Glutamatergic neuron (in vitro differentiated cells): ENCODE data around the gene S1PR1. TPM values are rescaled to one million over a fixed set of nuclear protein-coding genes. Genes with fewer than 3 reads are reported as not detected.

Experiments
- DNase-seq: peaks from one replicate; pipeline ENCODE4 v3.0.0; 2022
- H3K27ac Mint-ChIP-seq: one replicate; pipeline ENCODE4 v1.8.0; 2020; ENCODE audit warnings: mild to moderate bottlenecking, mixed read lengths, inconsistent platforms; ENCODE audit not compliant: unreplicated experiment
- H3K27me3 Mint-ChIP-seq: one replicate; pipeline ENCODE4 v1.8.0; 2020; ENCODE audit warnings: mild to moderate bottlenecking, moderate library complexity, mixed read lengths, inconsistent platforms; ENCODE audit not compliant: unreplicated experiment
- H3K36me3 Mint-ChIP-seq: one replicate; pipeline ENCODE4 v1.8.0; 2020; ENCODE audit warnings: mild to moderate bottlenecking, mixed read lengths, inconsistent platforms; ENCODE audit not compliant: unreplicated experiment
- H3K4me1 Mint-ChIP-seq: one replicate; pipeline ENCODE4 v1.8.0; 2020; ENCODE audit warnings: mild to moderate bottlenecking, low read depth, mixed read lengths, inconsistent platforms; ENCODE audit not compliant: unreplicated experiment
- H3K4me3 Mint-ChIP-seq: one replicate; pipeline ENCODE4 v1.8.0; 2020; ENCODE audit warnings: mild to moderate bottlenecking, mixed read lengths, inconsistent platforms; ENCODE audit not compliant: unreplicated experiment
- H3K9me3 Mint-ChIP-seq: one replicate; pipeline ENCODE4 v1.8.0; 2020; ENCODE audit warnings: mild to moderate bottlenecking, moderate library complexity, mixed read lengths, inconsistent platforms; ENCODE audit not compliant: unreplicated experiment
- total RNA-seq: library from RNA; stranded (reverse); fragmentation: NEBNext Ultra II Directional; extraction: Animal tissue kit (Norgen Biotek cat#: 25700); gene quantifications from one replicate; pipeline ENCODE4 v1.2.1, GENCODE V29; 2021; ENCODE audit not compliant: unreplicated experiment
- TF ChIP-seq, protein P1 (sequence below): fragments of 200-600 bp; sonication (generic); IDR thresholded peaks from one replicate; pipeline ENCODE4 v1.5.0; 2021; ENCODE audit not compliant: partially characterized antibody, unreplicated experiment

The S1PR1 gene
- total RNA-seq, 1 donor from 2014 or later: not detected

DNA sequence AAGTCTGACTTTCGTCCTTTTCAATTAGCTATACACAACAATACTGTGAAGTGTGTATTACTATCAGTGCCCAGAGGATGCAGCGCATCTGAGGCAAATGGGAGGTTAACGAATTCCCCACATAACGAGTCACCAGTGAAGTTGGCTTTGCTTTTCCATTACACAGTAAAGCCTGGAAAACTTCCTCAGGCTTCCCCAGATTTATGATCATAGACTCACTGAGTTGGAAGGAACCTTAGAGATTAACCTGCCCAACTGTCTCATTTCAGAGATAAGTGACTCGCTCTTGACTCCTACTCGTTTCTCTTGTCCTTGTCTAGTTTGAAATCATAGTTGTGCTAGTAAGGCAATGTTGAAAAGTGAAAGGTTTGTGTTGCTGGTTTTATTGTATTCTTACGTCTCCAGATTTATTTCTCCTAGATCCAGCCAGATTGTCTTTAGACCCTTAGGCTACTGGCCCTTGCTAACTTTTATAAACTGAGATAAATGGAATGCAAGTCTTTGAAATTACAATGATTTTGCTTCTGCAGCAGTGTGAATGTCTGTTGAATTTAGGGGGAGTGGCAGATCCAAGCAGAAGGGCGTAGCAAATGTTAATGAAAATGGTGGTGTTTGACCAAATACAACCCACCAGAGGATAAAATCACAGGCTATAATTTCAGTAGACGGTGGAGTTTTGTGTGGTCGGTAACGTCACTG lies 17.3 kb downstream of the S1PR1 start:
- H3K4me3 Mint-ChIP-seq: no peak overlapping the region
- no peak for DNase-seq
- TF ChIP-seq, protein P1, sequence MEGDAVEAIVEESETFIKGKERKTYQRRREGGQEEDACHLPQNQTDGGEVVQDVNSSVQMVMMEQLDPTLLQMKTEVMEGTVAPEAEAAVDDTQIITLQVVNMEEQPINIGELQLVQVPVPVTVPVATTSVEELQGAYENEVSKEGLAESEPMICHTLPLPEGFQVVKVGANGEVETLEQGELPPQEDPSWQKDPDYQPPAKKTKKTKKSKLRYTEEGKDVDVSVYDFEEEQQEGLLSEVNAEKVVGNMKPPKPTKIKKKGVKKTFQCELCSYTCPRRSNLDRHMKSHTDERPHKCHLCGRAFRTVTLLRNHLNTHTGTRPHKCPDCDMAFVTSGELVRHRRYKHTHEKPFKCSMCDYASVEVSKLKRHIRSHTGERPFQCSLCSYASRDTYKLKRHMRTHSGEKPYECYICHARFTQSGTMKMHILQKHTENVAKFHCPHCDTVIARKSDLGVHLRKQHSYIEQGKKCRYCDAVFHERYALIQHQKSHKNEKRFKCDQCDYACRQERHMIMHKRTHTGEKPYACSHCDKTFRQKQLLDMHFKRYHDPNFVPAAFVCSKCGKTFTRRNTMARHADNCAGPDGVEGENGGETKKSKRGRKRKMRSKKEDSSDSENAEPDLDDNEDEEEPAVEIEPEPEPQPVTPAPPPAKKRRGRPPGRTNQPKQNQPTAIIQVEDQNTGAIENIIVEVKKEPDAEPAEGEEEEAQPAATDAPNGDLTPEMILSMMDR: no peak
- no peaks in the 10 kb centered on the region for H3K9me3 Mint-ChIP-seq
- H3K4me1 Mint-ChIP-seq: no peaks in the 10 kb centered on the region
- H3K27me3 Mint-ChIP-seq: peaks cover 2% of the 10 kb centered on the region
- no peaks in the 10 kb centered on the region for H3K36me3 Mint-ChIP-seq
- H3K27ac Mint-ChIP-seq: no peak overlapping the region

DNA sequence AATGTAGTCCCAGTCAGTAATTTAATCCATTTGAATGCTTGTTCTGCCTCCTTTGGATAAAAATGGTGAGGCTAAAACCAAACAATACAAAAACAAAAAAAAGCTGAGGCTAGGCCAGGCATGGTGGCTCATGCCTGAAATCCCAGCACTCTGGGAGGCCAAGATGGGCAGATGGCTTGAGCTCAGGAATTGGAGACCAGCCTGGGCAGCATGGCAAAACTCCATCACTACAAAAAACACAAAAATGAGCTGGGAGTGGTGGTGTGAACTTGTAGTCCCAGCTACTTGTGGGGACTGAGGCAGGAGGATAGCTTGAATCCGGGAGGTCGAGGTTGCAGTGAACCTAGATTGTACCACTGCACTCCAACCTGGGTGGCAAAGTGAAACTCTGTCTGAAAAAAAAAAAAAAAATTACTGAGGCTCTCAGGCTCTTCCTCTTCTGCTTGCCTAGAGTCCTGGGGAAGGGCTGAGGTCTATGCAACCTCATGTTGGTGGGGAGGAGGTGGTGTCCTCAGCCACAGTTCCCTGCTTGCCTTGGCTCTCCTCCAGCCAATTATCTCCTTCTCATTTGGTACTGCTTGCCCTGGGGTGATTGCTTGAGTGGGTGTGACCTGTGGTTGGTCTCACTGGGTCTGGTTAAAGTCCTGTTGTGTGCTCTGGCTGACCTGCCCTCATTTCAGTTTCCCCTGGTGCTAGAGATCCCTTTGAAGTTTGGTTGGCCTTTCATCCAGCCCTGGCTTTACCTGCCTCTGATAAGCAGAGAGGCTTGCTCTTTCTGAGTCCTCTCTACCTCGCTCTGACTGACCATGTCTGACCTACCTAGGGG lies 20.9 kb downstream of the S1PR1 start:
- peaks cover 5% of the 10 kb centered on the region for H3K27me3 Mint-ChIP-seq
- no peaks in the 10 kb centered on the region for H3K4me1 Mint-ChIP-seq
- no peak overlapping the region for H3K4me3 Mint-ChIP-seq
- H3K9me3 Mint-ChIP-seq: no peaks in the 10 kb centered on the region
- TF ChIP-seq, protein P1: no peak
- H3K36me3 Mint-ChIP-seq: no peaks in the 10 kb centered on the region
- H3K27ac Mint-ChIP-seq: no peak overlapping the region
- DNase-seq: no peak

- no peaks in the 10 kb centered on the region for H3K9me3 Mint-ChIP-seq
- H3K4me1 Mint-ChIP-seq: no peaks in the 10 kb centered on the region
- peaks cover 5% of the 10 kb centered on the region for H3K27me3 Mint-ChIP-seq
- no peak overlapping the region for H3K4me3 Mint-ChIP-seq
- no peaks in the 10 kb centered on the region for H3K36me3 Mint-ChIP-seq
- H3K27ac Mint-ChIP-seq: no peak overlapping the region
- DNase-seq: no peak
- TF ChIP-seq, protein P1: no peak
Observed at GRCh38 chr1:101259744-101260148, 22.9 kb downstream of the S1PR1 start.

GRCh38 chr1:101260556-101261350 lies 23.9 kb downstream of the S1PR1 start:
- Mint-ChIP-seq H3K4me3 (no peak overlapping the region), H3K9me3 (no peaks in the 10 kb centered on the region), H3K36me3 (no peaks in the 10 kb centered on the region), H3K4me1 (no peaks in the 10 kb centered on the region), H3K27me3 (peaks cover 5% of the 10 kb centered on the region), H3K27ac (no peak overlapping the region)
- no peak for DNase-seq
- TF ChIP-seq, protein P1: no peak
